ENCODE results near the gene PRSS57. TPM values are rescaled to one million over a fixed set of nuclear protein-coding genes. Genes with fewer than 3 reads are reported as not detected.
A peak's percentile ranks its signal among the peaks of the same experiment; 100 is the strongest.

Gene PRSS57
- polyA plus RNA-seq, 3 donors: 0.16 to 1.4 (median 0.78) TPM

DNA sequence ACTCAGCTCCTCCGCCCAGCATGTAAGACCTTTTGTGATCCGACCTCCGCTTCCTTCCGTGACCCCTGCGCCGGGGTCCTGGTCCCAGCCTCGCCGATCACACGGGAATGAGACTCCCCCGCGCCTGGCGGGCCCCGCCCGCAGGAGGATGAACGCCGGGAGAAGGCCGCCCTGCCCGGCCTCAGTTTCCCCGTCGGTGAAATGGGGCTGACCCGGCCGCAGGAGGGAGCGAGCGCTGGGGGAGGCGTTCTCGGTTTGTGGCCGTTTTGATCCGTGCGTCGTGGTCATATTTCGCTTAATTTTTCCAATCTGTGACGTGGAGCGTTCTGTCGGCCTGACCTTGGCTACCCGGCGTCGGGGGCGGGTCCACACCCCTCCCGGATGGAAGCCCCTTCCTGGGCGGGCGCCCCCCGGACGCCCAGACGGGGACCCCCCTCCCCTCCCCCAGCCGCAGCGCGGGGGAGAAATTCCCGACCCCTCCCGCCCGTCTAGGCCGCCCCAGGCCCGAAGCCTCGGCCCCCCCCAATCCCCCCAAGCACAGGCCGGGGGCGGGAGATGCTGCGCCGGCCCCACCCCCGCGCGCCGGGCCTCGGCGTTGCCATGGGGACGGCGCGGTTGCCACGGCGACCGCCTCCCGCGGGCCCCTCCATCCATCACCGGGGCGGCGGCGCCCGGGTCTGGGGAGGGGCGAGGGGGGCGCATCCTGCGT lies 24.5 kb upstream of the PRSS57 start:
- Histone ChIP-seq H2AFZ (ENCODE audit: insufficient read depth, low read depth, low read length, poor library complexity, severe bottlenecking) (no peak overlapping the region), H3K36me3 (replicated peaks in 1 of 2; ENCODE audit: control insufficient read depth in 1 of 2, insufficient read depth in 2 of 2, low read length in 2 of 2) (no peaks in the 10 kb centered on the region), H3K27ac (ENCODE audit: low read depth in 1 of 2, low read length in 2 of 2) (no peak overlapping the region), H3K4me1 (ENCODE audit: control insufficient read depth in 1 of 2, insufficient read depth in 2 of 2, low read length in 2 of 2) (peaks cover 10 to 17% of the 10 kb centered on the region in 2 donors), H3K4me2 (replicated peaks; ENCODE audit: extremely low read depth, low read length, poor library complexity, severe bottlenecking) (peak overlapping the region; percentile 39), H3K9ac (ENCODE audit: insufficient read depth, low read length, poor library complexity, severe bottlenecking) (no peak overlapping the region), H3K9me3 (replicated peaks in 1 of 2; ENCODE audit: control insufficient read depth in 1 of 2, insufficient read depth in 1 of 2, low read length in 2 of 2) (peaks cover 5 to 8% of the 10 kb centered on the region in 2 donors), H3K27me3 (ENCODE audit: control insufficient read depth in 2 of 2, insufficient read depth in 2 of 2, low read length in 2 of 2) (peaks cover 7 to 22% of the 10 kb centered on the region in 2 donors), H3K4me3 (replicated peaks in 1 of 3; ENCODE audit: low read depth in 2 of 3, low read length in 3 of 3) (peak overlapping the region in 1 of 3 experiments; percentile 34), H3K79me2 (ENCODE audit: insufficient read depth, low read length) (no peaks in the 10 kb centered on the region), H4K20me1 (ENCODE audit: insufficient read depth, low read length) (no peaks in the 10 kb centered on the region)
- H3K27ac Mint-ChIP-seq: no peak overlapping the region
- H3K9me3 Mint-ChIP-seq: peaks cover 8 to 22% (median 11%) of the 10 kb centered on the region in 7 donors
- peaks cover 2 to 6% of the 10 kb centered on the region in 2 donors for H3K36me3 Mint-ChIP-seq
- TF ChIP-seq, protein P1, sequence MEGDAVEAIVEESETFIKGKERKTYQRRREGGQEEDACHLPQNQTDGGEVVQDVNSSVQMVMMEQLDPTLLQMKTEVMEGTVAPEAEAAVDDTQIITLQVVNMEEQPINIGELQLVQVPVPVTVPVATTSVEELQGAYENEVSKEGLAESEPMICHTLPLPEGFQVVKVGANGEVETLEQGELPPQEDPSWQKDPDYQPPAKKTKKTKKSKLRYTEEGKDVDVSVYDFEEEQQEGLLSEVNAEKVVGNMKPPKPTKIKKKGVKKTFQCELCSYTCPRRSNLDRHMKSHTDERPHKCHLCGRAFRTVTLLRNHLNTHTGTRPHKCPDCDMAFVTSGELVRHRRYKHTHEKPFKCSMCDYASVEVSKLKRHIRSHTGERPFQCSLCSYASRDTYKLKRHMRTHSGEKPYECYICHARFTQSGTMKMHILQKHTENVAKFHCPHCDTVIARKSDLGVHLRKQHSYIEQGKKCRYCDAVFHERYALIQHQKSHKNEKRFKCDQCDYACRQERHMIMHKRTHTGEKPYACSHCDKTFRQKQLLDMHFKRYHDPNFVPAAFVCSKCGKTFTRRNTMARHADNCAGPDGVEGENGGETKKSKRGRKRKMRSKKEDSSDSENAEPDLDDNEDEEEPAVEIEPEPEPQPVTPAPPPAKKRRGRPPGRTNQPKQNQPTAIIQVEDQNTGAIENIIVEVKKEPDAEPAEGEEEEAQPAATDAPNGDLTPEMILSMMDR (IDR thresholded peaks at IDR 0.05): no peak
- peaks cover 6% of the 10 kb centered on the region for H3K4me1 Mint-ChIP-seq
- H3K4me3 Mint-ChIP-seq: peak overlapping the region in 1 of 2 donors; percentile 53
- H3K27me3 Mint-ChIP-seq (ENCODE audit: low read depth in 3 of 3): peaks cover 20 to 46% (median 34%) of the 10 kb centered on the region in 3 donors
- 33% methylated on average over 38 of the region's 79 CpGs for WGBS (ENCODE audit: insufficient coverage)
- intact Hi-C loops (cut with micrococcal nuclease): no loop called here
- no peak for DNase-seq

DNA sequence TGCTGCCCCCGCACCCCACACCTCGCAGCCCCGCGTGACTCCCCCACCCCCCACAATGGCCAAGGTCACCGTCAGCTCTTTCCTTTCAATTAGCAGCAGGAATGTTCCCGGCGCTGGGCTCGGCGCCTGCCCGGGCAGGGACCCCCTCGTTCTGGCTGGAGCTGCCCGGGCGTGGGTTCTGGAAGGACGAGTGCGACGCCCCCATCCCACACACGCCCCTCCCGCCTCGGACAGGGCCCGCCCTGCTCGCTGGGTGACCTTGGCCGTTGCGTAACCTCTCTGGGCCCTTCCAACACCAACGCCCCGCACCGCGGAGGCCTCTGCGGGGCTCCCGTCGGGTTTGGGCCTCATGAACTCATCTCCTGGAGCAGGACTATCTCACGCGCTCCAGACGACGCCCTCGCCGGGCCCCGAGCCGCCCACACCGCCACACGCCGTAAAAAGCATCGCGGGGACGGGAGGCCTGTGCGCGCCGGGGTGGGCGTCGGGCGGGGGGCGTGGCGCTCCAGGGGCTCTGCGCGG lies 23.8 kb upstream of the PRSS57 start:
- WGBS (ENCODE audit: insufficient coverage): 45% methylated on average over 46 of the region's 54 CpGs
- Histone ChIP-seq H3K27me3 (ENCODE audit: control insufficient read depth in 2 of 2, insufficient read depth in 2 of 2, low read length in 2 of 2) (peaks cover 7 to 22% of the 10 kb centered on the region in 2 donors), H3K79me2 (ENCODE audit: insufficient read depth, low read length) (no peaks in the 10 kb centered on the region), H3K4me3 (replicated peaks in 1 of 3; ENCODE audit: low read depth in 2 of 3, low read length in 3 of 3) (peak overlapping the region in 1 of 3 experiments; percentile 34), H3K9me3 (replicated peaks in 1 of 2; ENCODE audit: control insufficient read depth in 1 of 2, insufficient read depth in 1 of 2, low read length in 2 of 2) (peaks cover 5 to 8% of the 10 kb centered on the region in 2 donors), H3K36me3 (replicated peaks in 1 of 2; ENCODE audit: control insufficient read depth in 1 of 2, insufficient read depth in 2 of 2, low read length in 2 of 2) (no peaks in the 10 kb centered on the region), H4K20me1 (ENCODE audit: insufficient read depth, low read length) (no peaks in the 10 kb centered on the region), H3K9ac (ENCODE audit: insufficient read depth, low read length, poor library complexity, severe bottlenecking) (no peak overlapping the region), H2AFZ (ENCODE audit: insufficient read depth, low read depth, low read length, poor library complexity, severe bottlenecking) (no peak overlapping the region), H3K4me1 (ENCODE audit: control insufficient read depth in 1 of 2, insufficient read depth in 2 of 2, low read length in 2 of 2) (peaks cover 10 to 17% of the 10 kb centered on the region in 2 donors), H3K27ac (ENCODE audit: low read depth in 1 of 2, low read length in 2 of 2) (no peak overlapping the region), H3K4me2 (replicated peaks; ENCODE audit: extremely low read depth, low read length, poor library complexity, severe bottlenecking) (peak overlapping the region; percentile 39)
- H3K4me1 Mint-ChIP-seq: peaks cover 6% of the 10 kb centered on the region
- no peak overlapping the region for H3K27ac Mint-ChIP-seq
- peak overlapping the region in 1 of 2 donors; percentile 59 for H3K4me3 Mint-ChIP-seq
- H3K9me3 Mint-ChIP-seq: peaks cover 8 to 23% (median 11%) of the 10 kb centered on the region in 7 donors
- no peak for DNase-seq
- intact Hi-C loops (cut with micrococcal nuclease): no loop called here
- H3K27me3 Mint-ChIP-seq (ENCODE audit: low read depth in 3 of 3): peaks cover 20 to 46% (median 34%) of the 10 kb centered on the region in 3 donors
- H3K36me3 Mint-ChIP-seq: peaks cover 2 to 6% of the 10 kb centered on the region in 2 donors
- TF ChIP-seq, protein P1 (IDR thresholded peaks at IDR 0.05): no peak

All from CD14-positive monocyte (primary cell).